ENCODE data around the gene MAP2K2. TPM values are rescaled to one million over a fixed set of nuclear protein-coding genes. Genes with fewer than 3 reads are reported as not detected.

MAP2K2 gene
- total RNA-seq, 2 donors from 2014 or later = 94.3 to 94.6 TPM

- Mint-ChIP-seq H3K4me3 (no peak overlapping the region), H3K4me1 (peaks cover 23% of the 10 kb centered on the region), H3K27me3 (no peaks in the 10 kb centered on the region), H3K27ac (no peak overlapping the region), H3K36me3 (ENCODE audit: low read depth) (peaks cover 7% of the 10 kb centered on the region)
- H3K9me3 ChIP-seq (ENCODE audit: control insufficient read depth, low read length, poor library complexity, severe bottlenecking) = no peaks in the 10 kb centered on the region
- ATAC-seq = no peak
- DNase-seq = no peak
Measured at GRCh38 chr19:4054441-4055208, 69.3 kb downstream of the MAP2K2 start.

DNA sequence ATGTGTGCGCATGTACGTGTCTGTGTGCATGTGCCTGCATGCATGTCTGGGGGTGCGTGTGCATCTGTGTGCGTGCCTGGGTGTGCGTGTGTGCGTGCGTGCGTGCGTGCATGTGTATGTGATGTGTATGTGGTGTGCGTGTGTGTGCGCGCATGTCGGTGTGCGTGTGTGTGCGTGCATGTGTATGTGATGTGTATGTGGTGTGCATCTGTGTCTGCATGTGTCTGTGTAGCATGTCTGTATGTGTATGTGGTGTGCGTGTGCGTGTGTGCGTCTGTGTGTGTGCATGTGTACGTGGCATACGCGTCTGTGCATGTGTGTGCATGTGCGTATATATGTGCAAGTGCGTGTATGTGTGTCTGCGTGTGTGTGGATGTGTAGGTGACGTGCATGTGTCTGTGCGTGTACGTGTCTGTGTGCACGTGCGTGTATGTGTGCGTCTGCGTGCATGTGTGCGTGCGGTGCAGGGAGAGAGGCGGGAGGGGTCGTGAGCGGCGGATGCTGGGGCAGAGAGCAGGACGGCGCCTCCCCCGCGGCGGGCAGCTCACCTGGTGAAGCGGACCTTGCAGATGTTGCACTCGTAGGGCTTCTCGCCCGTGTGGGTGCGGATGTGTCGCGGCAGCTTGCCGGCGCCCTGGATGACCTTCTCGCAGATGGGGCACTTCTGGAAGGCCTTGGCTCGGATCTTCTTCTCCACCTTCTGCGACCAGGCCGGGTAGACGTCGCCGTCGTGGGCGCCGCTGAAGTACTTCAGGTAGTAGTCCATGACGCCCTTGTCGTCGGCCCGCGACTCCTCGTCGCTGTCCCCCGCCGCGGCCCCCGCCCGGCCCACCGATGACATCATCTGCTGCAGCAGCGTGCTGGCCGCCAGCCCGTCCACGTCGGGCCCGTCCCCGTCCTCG lies 70.2 kb downstream of the MAP2K2 start:
- DNase-seq = no peak
- Mint-ChIP-seq H3K27me3 (no peaks in the 10 kb centered on the region), H3K27ac (peak overlapping the region; percentile 56), H3K36me3 (ENCODE audit: low read depth) (peaks cover 8% of the 10 kb centered on the region), H3K4me1 (peaks cover 20% of the 10 kb centered on the region), H3K4me3 (peak overlapping the region; percentile 15)
- ATAC-seq = no peak
- no peaks in the 10 kb centered on the region for H3K9me3 ChIP-seq (ENCODE audit: control insufficient read depth, low read length, poor library complexity, severe bottlenecking)

DNA sequence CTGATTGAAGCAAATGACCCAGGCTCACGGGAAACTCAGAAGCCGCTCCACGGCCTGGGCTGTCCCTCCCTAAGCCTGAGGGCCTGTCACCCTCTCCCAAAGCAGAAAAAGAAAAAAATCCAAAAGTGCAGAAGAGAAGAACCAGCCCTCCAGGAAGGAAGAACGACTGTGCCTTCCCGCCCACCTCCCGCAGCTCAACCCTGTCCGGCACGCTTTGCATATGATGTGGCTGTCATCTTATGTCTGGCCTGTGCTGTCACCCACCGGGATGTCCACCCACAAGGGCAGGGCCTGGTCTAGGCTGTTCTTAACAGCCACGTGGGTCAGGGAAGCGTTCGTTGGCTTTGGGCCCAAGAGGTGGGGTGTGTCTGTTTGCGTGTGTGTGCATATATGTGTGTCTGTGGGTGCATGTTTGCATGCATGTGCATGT lies 70.9 kb downstream of the MAP2K2 start:
- Mint-ChIP-seq H3K27me3 (no peaks in the 10 kb centered on the region), H3K27ac (peak overlapping the region; percentile 56), H3K4me1 (peaks cover 20% of the 10 kb centered on the region), H3K4me3 (no peak overlapping the region), H3K36me3 (ENCODE audit: low read depth) (peaks cover 8% of the 10 kb centered on the region)
- ATAC-seq = no peak
- H3K9me3 ChIP-seq (ENCODE audit: control insufficient read depth, low read length, poor library complexity, severe bottlenecking) = no peaks in the 10 kb centered on the region
- DNase-seq = no peak

DNA sequence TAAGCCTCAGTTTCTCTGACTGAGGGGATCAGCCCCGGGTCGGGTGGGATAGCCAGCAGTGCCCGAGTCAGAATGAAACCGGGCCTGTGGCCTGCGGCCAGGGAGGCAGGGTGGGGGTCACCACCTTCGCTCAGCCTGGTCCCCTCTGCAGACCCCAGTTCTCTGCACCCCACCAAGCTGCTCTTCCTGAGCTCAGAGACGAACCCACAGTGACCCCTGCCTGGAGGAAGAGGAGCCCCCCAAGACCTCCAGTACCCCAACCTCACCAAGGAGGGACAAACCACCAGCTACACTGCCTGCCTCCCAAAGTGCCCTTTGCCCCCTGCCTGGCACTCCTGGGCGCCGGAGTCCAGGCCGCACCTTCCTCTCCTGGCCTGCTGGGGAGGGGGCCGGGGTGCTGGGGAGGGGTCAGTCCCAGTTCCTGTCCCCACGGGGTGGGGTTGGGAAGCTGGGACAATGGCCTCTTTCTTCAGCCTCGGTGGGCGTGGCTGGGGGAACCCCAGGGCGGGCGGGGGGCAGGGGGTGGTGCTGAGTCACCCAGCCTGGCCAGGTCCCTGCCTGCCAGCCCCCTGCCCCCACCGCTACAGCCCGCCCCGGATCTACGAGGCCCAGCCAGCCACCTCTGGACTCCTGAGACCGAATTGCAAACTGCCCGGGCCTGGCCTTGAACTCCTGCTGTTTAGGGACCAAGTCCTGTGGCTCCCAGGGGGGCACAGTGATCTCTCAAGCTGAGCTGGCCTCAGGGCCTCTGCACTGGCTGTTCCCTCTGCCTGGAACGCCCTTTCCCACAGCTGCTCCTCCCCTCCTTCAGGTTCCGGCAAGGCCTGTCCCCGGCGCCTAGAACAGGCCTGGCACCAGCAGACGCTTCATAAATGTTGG lies 71.6 kb downstream of the MAP2K2 start:
- H3K36me3 Mint-ChIP-seq (ENCODE audit: low read depth) = peaks cover 8% of the 10 kb centered on the region
- peak; percentile 29 for ATAC-seq
- no peaks in the 10 kb centered on the region for H3K9me3 ChIP-seq (ENCODE audit: control insufficient read depth, low read length, poor library complexity, severe bottlenecking)
- no peak overlapping the region for H3K4me3 Mint-ChIP-seq
- DNase-seq = no peak
- no peaks in the 10 kb centered on the region for H3K27me3 Mint-ChIP-seq
- H3K27ac Mint-ChIP-seq = peak overlapping the region; percentile 56
- peaks cover 18% of the 10 kb centered on the region for H3K4me1 Mint-ChIP-seq

DNA sequence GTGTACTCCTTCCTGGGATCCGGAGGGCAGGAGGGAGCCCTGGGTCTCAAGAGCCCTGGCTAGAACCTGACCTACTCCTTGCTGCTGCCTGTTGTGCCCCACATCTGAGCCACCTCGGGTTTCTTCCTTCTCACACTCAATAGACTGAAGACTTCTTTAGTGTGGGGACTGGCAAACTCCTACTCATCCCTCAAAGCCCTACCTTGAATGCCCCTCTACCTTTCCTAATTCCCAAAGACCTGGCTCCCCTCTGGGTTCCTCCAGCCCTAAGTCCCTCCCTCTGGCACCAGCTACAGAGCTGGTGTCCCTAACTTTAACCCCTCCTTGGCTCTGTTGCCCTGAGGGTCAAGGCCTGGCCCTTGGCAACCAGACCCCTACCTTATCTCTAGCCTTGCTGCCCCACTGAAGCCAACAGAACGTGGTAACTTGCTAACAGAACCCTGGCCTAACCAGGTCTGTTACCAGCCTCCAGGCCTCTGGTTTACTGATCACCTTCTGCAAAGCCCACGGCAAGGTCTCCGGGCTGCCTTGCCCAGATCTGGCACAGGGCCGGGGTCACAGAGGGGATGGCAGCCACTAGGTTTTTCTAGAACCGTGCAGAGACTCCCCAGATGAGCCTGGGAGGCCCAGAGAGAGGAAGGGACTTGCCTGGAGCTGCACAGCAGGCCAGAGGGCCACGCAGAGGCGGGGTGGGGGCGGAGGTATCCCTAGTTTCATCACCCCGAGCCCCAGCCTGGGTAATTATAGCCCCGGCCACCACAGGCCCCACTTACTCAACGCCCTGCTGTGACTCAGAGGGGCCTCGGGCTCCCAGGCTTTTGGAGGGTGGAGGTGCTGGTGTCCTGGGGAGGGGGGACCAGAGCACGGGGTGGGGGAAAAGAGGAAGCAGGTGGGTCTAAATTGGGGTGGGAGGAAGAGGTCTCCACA lies 72.5 kb downstream of the MAP2K2 start:
- H3K4me3 Mint-ChIP-seq = peak overlapping the region; percentile 66
- ATAC-seq (peak; percentile 36), DNase-seq (no peak)
- no peaks in the 10 kb centered on the region for H3K27me3 Mint-ChIP-seq
- peaks cover 18% of the 10 kb centered on the region for H3K4me1 Mint-ChIP-seq
- H3K9me3 ChIP-seq (ENCODE audit: control insufficient read depth, low read length, poor library complexity, severe bottlenecking) = no peaks in the 10 kb centered on the region
- peaks cover 8% of the 10 kb centered on the region for H3K36me3 Mint-ChIP-seq (ENCODE audit: low read depth)
- H3K27ac Mint-ChIP-seq = peak overlapping the region; percentile 76

- no peaks in the 10 kb centered on the region for H3K9me3 ChIP-seq (ENCODE audit: control insufficient read depth, low read length, poor library complexity, severe bottlenecking)
- peaks cover 8% of the 10 kb centered on the region for H3K36me3 Mint-ChIP-seq (ENCODE audit: low read depth)
- H3K4me3 Mint-ChIP-seq = peak overlapping the region; percentile 49
- H3K27me3 Mint-ChIP-seq = no peaks in the 10 kb centered on the region
- peak overlapping the region; percentile 84 for H3K27ac Mint-ChIP-seq
- peaks cover 18% of the 10 kb centered on the region for H3K4me1 Mint-ChIP-seq
- ATAC-seq = no peak
- DNase-seq = no peak
Measured at GRCh38 chr19:4049432-4049831, 74.5 kb downstream of the MAP2K2 start.

DNA sequence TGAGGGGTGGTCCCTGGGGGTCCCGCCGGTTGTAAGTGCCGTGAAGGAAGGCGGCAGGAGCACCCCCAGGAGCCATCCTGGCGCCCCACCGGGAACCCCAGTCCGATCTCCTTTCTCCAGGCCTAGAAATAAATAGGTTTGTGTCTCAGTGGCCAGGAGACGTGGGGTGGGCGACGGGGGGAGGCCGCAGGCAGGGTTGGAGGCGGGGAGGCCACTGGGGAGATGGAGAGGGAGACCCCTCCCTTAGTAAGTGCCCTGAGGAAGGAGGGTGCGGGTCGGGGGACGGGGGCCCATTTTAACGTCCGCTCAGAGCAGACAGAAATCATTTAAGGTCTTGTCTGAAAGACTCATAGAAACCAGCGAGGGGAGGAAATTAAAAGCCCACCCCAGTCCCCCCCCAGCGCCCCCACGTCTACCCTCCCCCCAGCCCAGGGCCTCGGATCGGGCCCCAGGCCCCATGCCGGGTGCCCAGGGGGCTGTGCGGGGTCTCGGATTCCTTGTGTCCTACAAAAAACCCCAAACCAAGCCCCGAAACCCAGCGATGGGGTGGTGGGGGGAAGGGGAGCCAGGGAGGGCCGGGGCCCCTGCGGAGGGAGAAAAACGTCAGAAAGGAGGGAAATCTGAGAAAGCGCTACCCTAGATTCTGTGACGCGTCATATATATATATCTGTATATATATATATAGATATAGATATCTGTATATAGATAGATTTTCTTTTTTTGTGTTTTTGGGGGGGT lies 76.8 kb downstream of the MAP2K2 start:
- no peak overlapping the region for H3K4me3 Mint-ChIP-seq
- no peak for ATAC-seq
- H3K36me3 Mint-ChIP-seq (ENCODE audit: low read depth) = peaks cover 2% of the 10 kb centered on the region

GRCh38 chr19:4046362-4046691 lies 77.6 kb downstream of the MAP2K2 start:
- DNase-seq (no peak), ATAC-seq (no peak)
- H3K9me3 ChIP-seq (ENCODE audit: control insufficient read depth, low read length, poor library complexity, severe bottlenecking) = no peaks in the 10 kb centered on the region
- H3K4me3 Mint-ChIP-seq = no peak overlapping the region
- peaks cover 10% of the 10 kb centered on the region for H3K4me1 Mint-ChIP-seq
- H3K36me3 Mint-ChIP-seq (ENCODE audit: low read depth) = peaks cover 2% of the 10 kb centered on the region
- no peak overlapping the region for H3K27ac Mint-ChIP-seq
- no peaks in the 10 kb centered on the region for H3K27me3 Mint-ChIP-seq

More for the DNA sequence above, 76.8 kb downstream of the MAP2K2 start:
- H3K27me3 Mint-ChIP-seq = no peaks in the 10 kb centered on the region
- no peak overlapping the region for H3K27ac Mint-ChIP-seq
- no peaks in the 10 kb centered on the region for H3K9me3 ChIP-seq (ENCODE audit: control insufficient read depth, low read length, poor library complexity, severe bottlenecking)
- no peak for DNase-seq
- H3K4me1 Mint-ChIP-seq = peaks cover 11% of the 10 kb centered on the region

- Mint-ChIP-seq H3K27me3 (no peaks in the 10 kb centered on the region), H3K36me3 (ENCODE audit: low read depth) (peaks cover 2% of the 10 kb centered on the region), H3K27ac (no peak overlapping the region), H3K4me3 (no peak overlapping the region), H3K4me1 (peaks cover 9% of the 10 kb centered on the region)
- H3K9me3 ChIP-seq (ENCODE audit: control insufficient read depth, low read length, poor library complexity, severe bottlenecking) = no peaks in the 10 kb centered on the region
- no peak for ATAC-seq
- no peak for DNase-seq
Measured at GRCh38 chr19:4045597-4046361, 78.1 kb downstream of the MAP2K2 start.

- Mint-ChIP-seq H3K27me3 (no peaks in the 10 kb centered on the region), H3K36me3 (ENCODE audit: low read depth) (peaks cover 2% of the 10 kb centered on the region), H3K4me1 (peaks cover 8% of the 10 kb centered on the region), H3K4me3 (no peak overlapping the region), H3K27ac (no peak overlapping the region)
- ATAC-seq (no peak), DNase-seq (no peak)
- no peaks in the 10 kb centered on the region for H3K9me3 ChIP-seq (ENCODE audit: control insufficient read depth, low read length, poor library complexity, severe bottlenecking)
Measured at GRCh38 chr19:4044990-4045465, 78.9 kb downstream of the MAP2K2 start.

Data from T-helper 17 cell (primary cell).